Keratinocyte (primary cell): ENCODE measurements around the gene DNAJB4. TPM values are rescaled to one million over a fixed set of nuclear protein-coding genes. Genes with fewer than 3 reads are reported as not detected.

Source experiments
- DNase-seq: peaks from one replicate; pipeline ENCODE4 v3.0.0-alpha.2; 2011; ENCODE audit warnings: low read depth, missing footprints, low spot score
- FAIRE-seq: peaks from 2 replicates; lab custom pipeline; 2011; peaks lifted over from hg19 to GRCh38; lab: Jason Lieb, UNC
- H2AFZ ChIP-seq: 2 replicates; pipeline ENCODE4 v1.6.0; 2012; ENCODE audit warnings: low read length, control low read depth, inconsistent platforms; ENCODE audit not compliant: control insufficient read depth
- H3K27ac ChIP-seq: 2 replicates; pipeline ENCODE4 v1.5.1; 2011; ENCODE audit warnings: low read length; ENCODE audit not compliant: control insufficient read depth, insufficient read depth
- H3K27me3 ChIP-seq: 3 replicates; pipeline ENCODE4 v1.6.0; 2011; ENCODE audit warnings: low read length; ENCODE audit not compliant: control insufficient read depth, insufficient read depth; ENCODE audit errors: extremely low read depth
- H3K36me3 ChIP-seq, 2 experiments: 2 replicates in 1 of 2; 3 replicates in 1 of 2; pipeline ENCODE4 v1.5.1; 2011; ENCODE audit warnings: low read length in 2 of 2, mild to moderate bottlenecking in 1 of 2; ENCODE audit not compliant: control insufficient read depth in 2 of 2, insufficient read depth in 2 of 2; ENCODE audit errors: extremely low read depth in 1 of 2
- H3K4me1 ChIP-seq: 3 replicates; pipeline ENCODE4 v1.5.1; 2011; ENCODE audit warnings: low read length; ENCODE audit not compliant: control insufficient read depth, insufficient read depth; ENCODE audit errors: extremely low read depth
- H3K4me2 ChIP-seq: 3 replicates; pipeline ENCODE4 v1.6.0; 2011; ENCODE audit warnings: low read depth, low read length; ENCODE audit not compliant: control insufficient read depth, insufficient read depth; ENCODE audit errors: extremely low read depth
- H3K4me3 ChIP-seq, 3 experiments: fragments of 200-600 bp in 1 of 3; sonication (generic) in 1 of 3; 2 replicates in 2 of 3; 3 replicates in 1 of 3; pipeline ENCODE4 v1.5.1; 2011 to 2016; ENCODE audit warnings: low read length in 3 of 3, mild to moderate bottlenecking in 3 of 3, control low read depth in 2 of 3, inconsistent platforms in 1 of 3, low read depth in 1 of 3, mixed read lengths in 1 of 3, mixed run types in 1 of 3, moderate library complexity in 1 of 3; ENCODE audit not compliant: control insufficient read depth in 2 of 3, insufficient read depth in 2 of 3; ENCODE audit errors: extremely low read depth in 1 of 3
- H3K79me2 ChIP-seq: 2 replicates; pipeline ENCODE4 v1.6.0; 2012; ENCODE audit warnings: low read length; ENCODE audit not compliant: control insufficient read depth, insufficient read depth
- H3K9ac ChIP-seq: 3 replicates; pipeline ENCODE4 v1.6.0; 2011; ENCODE audit warnings: low read length; ENCODE audit not compliant: control insufficient read depth, insufficient read depth; ENCODE audit errors: extremely low read depth
- H3K9me1 ChIP-seq: 3 replicates; pipeline ENCODE4 v1.6.0; 2011; ENCODE audit warnings: low read length; ENCODE audit not compliant: control insufficient read depth, insufficient read depth; ENCODE audit errors: extremely low read depth
- H3K9me3 ChIP-seq: 2 replicates; pipeline ENCODE4 v1.5.1; 2012; ENCODE audit warnings: low read depth, low read length; ENCODE audit not compliant: control insufficient read depth
- H4K20me1 ChIP-seq: 3 replicates; pipeline ENCODE4 v1.6.0; 2011; ENCODE audit warnings: low read length; ENCODE audit not compliant: control insufficient read depth, insufficient read depth; ENCODE audit errors: extremely low read depth
- CTCF ChIP-seq, 3 experiments: IDR thresholded peaks in 1 of 3; conservative IDR thresholded peaks in 1 of 3; optimal IDR thresholded peaks in 1 of 3; 2 replicates in 2 of 3; 3 replicates in 1 of 3; pipeline versions ENCODE3 to v1.5.1; 2011; ENCODE audit warnings: low read length in 3 of 3, mild to moderate bottlenecking in 3 of 3, moderate library complexity in 2 of 3, control low read depth in 1 of 3, inconsistent platforms in 1 of 3; ENCODE audit not compliant: insufficient read depth in 2 of 3; ENCODE audit errors: extremely low read depth in 1 of 3
- EZH2 ChIP-seq: IDR thresholded peaks from one replicate; pipeline ENCODE4 v1.6.1; 2012; ENCODE audit warnings: inconsistent platforms, mild to moderate bottlenecking, low read length, moderate library complexity
- dilution Hi-C: fragments of 300-500 bp; cut with MboI; formaldehyde crosslinking; loops from one replicate; pipeline ENCODE4 v1.7.0; 2020; ENCODE audit warnings: low sequenced_read_pairs; ENCODE audit not compliant: extremely low pct_ligation_motif_present
- polyA plus RNA-seq, 5 experiments: library from polyadenylated mRNA; depleted of rRNA in 3 of 5; stranded (reverse) in 3 of 5; stranded (forward) in 1 of 5; unstranded in 1 of 5; fragments of >200 nt; gene quantifications; 1 replicate in 1 of 5; 2 replicates in 3 of 5; 3 replicates in 1 of 5; pipeline versions ENCODE4 v1.2.1 to v1.2.3, GENCODE V29; 2011 to 2012; ENCODE audit warnings: missing spikeins in 2 of 5, low read depth in 1 of 5, low replicate concordance in 1 of 5

The DNAJB4 gene
- polyA plus RNA-seq, 1 donor (not counting 4 experiments of a cell fraction or from before 2014, with no cell fraction given), result 30.9 TPM

- Histone ChIP-seq H3K9me1 (no peaks in the 10 kb centered on the region), H3K9me3 (no peaks in the 10 kb centered on the region), H3K4me3 (no peak overlapping the region), H3K27me3 (no peaks in the 10 kb centered on the region), H3K9ac (no peak overlapping the region), H3K4me1 (peaks cover 17% of the 10 kb centered on the region), H3K36me3 (no peaks in the 10 kb centered on the region), H2AFZ (no peak overlapping the region), H3K4me2 (no peak overlapping the region), H3K27ac (no peak overlapping the region), H3K79me2 (no peaks in the 10 kb centered on the region), H4K20me1 (no peaks in the 10 kb centered on the region)
- dilution Hi-C loops, result no loop called here
- DNase-seq (no peak), FAIRE-seq (no peak)
- no peak for TF ChIP-seq CTCF (optimal IDR thresholded peaks at IDR 0.05 in 1 of 3, IDR thresholded peaks at IDR 0.05 in 1 of 3, conservative IDR thresholded peaks at IDR 0.05 in 1 of 3; ENCODE audit: extremely low read depth in 1 of 3, insufficient read depth in 2 of 3, low read length in 3 of 3)
- TF ChIP-seq EZH2, result no peak
These were observed 25.1 kb downstream of the DNAJB4 start for GRCh38 chr1:78029793-78030192.

DNA sequence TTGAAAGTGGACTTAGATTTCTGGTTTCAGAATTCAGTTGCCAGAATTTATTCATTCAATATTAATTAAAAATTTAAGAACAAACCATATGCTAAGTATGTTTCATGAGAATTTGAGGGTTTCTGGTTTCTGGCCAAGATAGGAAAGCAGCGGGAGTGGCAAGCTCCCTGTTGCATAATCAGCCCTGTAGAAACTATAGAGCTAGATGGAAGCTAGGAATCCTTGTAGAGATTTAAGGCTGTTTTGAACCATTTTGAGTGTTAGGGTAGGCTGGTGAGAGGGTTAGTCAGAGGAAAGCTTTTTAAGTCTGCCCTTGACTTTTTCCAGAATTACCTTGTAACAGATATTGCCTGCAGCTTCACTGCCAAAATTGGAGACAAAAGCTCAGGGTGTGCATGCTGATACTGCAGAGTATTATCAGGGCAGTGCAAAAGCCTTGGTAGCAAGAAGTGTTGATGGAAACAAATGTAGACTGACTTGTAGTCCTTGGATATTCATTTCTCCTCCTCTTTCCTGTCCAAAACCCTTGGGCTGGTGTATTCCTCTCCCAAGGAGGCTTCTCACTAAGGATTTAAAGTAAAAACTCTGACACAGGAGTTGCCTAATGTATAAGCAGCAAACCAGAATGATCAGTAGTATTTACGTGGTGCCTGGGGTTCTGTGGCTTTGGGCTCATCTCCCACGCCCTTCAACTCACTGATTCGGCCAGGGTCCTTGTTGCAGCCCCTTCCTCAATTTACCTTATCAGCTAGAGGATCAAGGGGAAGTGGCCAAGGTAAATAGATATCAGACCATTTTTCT is 28.5 kb downstream of the DNAJB4 start:
- Histone ChIP-seq H3K9me1 (no peaks in the 10 kb centered on the region), H3K36me3 (no peaks in the 10 kb centered on the region), H3K4me1 (peaks cover 17% of the 10 kb centered on the region), H3K9ac (no peak overlapping the region), H3K27me3 (no peaks in the 10 kb centered on the region), H3K4me3 (no peak overlapping the region), H3K9me3 (no peaks in the 10 kb centered on the region), H3K79me2 (no peaks in the 10 kb centered on the region), H3K4me2 (peak overlapping the region; percentile 26), H3K27ac (peak overlapping the region; percentile 49), H2AFZ (peak overlapping the region; percentile 1), H4K20me1 (no peaks in the 10 kb centered on the region)
- peak; percentile 63 for FAIRE-seq
- dilution Hi-C loops, result no loop called here
- TF ChIP-seq CTCF (optimal IDR thresholded peaks at IDR 0.05 in 1 of 3, IDR thresholded peaks at IDR 0.05 in 1 of 3, conservative IDR thresholded peaks at IDR 0.05 in 1 of 3; ENCODE audit: extremely low read depth in 1 of 3, insufficient read depth in 2 of 3, low read length in 3 of 3) (no peak), EZH2 (no peak)
- DNase-seq, result no peak
